ENCODE measurements around the gene CASK.

- TF ChIP-seq POLR2AphosphoS5 (IDR thresholded peaks at IDR 0.05; ENCODE audit: borderline replicate concordance, low read depth, low read length) (no peak), EZH2 (IDR thresholded peaks at IDR 0.05) (no peak), FOXP2 (optimal IDR thresholded peaks at IDR 0.05; ENCODE audit: control extremely low read depth, extremely low read length, insufficient read depth) (no peak)
These were observed 366.4 kb downstream of the CASK start for GRCh38 chrX:41556958-41557357.
